Mucosa of descending colon (tissue), 3 donors: ENCODE data around the gene SLC22A5. TPM values are rescaled to one million over a fixed set of nuclear protein-coding genes. Genes with fewer than 3 reads are reported as not detected.
A peak's percentile ranks its signal among the peaks of the same experiment; 100 is the strongest.
"Not testable (repeated sequence)": the region's sequence is repeated elsewhere in the genome, so short reads cannot be mapped to it uniquely, and the experiment has no call there.

Experiments used
- ATAC-seq: fragments of 200-7000 bp; cut with Tn5 transposase; one replicate; pipeline ENCODE4 v1.9.1; 2020; ENCODE audit warnings: mild to moderate bottlenecking, moderate library complexity
- DNase-seq, 3 donors: peaks; one replicate each; pipeline ENCODE4 v3.0.0-alpha.2; 2020
- H3K36me3 ChIP-seq: fragments of 200-600 bp; one replicate; pipeline ENCODE4 v1.8.0; 2021; ENCODE audit warnings: low read depth, mild to moderate bottlenecking
- H3K4me1 ChIP-seq: fragments of 200-600 bp; one replicate; pipeline ENCODE4 v1.8.0; 2021; ENCODE audit warnings: low read depth, mild to moderate bottlenecking
- H3K4me3 ChIP-seq: fragments of 200-600 bp; one replicate; pipeline ENCODE4 v1.8.0; 2021; ENCODE audit warnings: mild to moderate bottlenecking
- H3K9me3 ChIP-seq: fragments of 200-600 bp; one replicate; pipeline ENCODE4 v1.8.0; 2021; ENCODE audit warnings: mild to moderate bottlenecking
- CTCF ChIP-seq: fragments of 200-600 bp; IDR thresholded peaks from one replicate; pipeline ENCODE4 v1.8.0; 2022; ENCODE audit warnings: antibody characterized with exemption, mild to moderate bottlenecking
- intact Hi-C, 2 donors: fragments of 100-400 bp; cut with DNase I in 1 of 2; cut with micrococcal nuclease in 1 of 2; formaldehyde crosslinking; loops; one replicate each; pipeline versions ENCODE4 v1.11.0 to v1.11.1; 2022; cut with DNase I, micrococcal nuclease
- total RNA-seq, 3 donors: library from RNA; stranded (reverse); fragmentation: NEBNext Ultra II Directional in 2 of 3; extraction: Animal tissue kit (Norgen Biotek cat#: 25700) in 2 of 3; gene quantifications; one replicate each; pipeline versions ENCODE4 v1.2.1 to v1.2.4, GENCODE V29; 2021 to 2023
- donor health status: DM: no; HTN: no; CAD: no; lungs with moderate emphysema.
- donor health status: DM: no; HTN: no; CAD: no.
- donor health status: DM: no; HTN: yes; CAD: no.

SLC22A5 gene
- total RNA-seq, 3 donors from 2014 or later = 27.9 to 95.4 (median 29.4) TPM

DNA sequence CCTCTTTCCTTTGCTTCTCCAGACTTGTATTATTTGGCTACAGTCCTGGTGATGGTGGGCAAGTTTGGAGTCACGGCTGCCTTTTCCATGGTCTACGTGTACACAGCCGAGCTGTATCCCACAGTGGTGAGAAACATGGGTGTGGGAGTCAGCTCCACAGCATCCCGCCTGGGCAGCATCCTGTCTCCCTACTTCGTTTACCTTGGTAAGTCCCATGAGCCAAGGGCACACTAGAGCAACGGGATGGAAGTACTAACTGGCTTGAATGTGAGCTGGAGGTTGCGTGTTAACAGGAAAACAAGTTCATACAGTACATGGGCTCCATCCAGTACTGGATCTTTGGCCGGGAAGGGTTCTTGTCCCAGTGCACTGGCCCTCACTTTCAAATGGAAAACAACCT, 22.9 kb downstream of the SLC22A5 start:
- no peak for TF ChIP-seq CTCF
- Histone ChIP-seq H3K4me1 (peaks cover 8% of the 10 kb centered on the region), H3K36me3 (no peaks in the 10 kb centered on the region), H3K4me3 (no peak overlapping the region), H3K9me3 (no peaks in the 10 kb centered on the region)
- intact Hi-C loops = no loop called here
- DNase-seq = no peak
- ATAC-seq = no peak

GRCh38 chr5:132392978-132393825, 23.7 kb downstream of the SLC22A5 start:
- intact Hi-C loops = no loop called here
- ATAC-seq (no peak), DNase-seq (no peak)
- H3K9me3 ChIP-seq = no peaks in the 10 kb centered on the region
- no peak overlapping the region for H3K4me3 ChIP-seq
- TF ChIP-seq CTCF = no peak
- no peaks in the 10 kb centered on the region for H3K4me1 ChIP-seq
- no peaks in the 10 kb centered on the region for H3K36me3 ChIP-seq

- Histone ChIP-seq H3K4me3 (no peak overlapping the region), H3K36me3 (no peaks in the 10 kb centered on the region), H3K9me3 (no peaks in the 10 kb centered on the region), H3K4me1 (no peaks in the 10 kb centered on the region)
- TF ChIP-seq CTCF = no peak
- ATAC-seq (peak; percentile 27), DNase-seq (no peak)
- intact Hi-C loops = no loop called here
Measured at GRCh38 chr5:132394667-132395259, 25.3 kb downstream of the SLC22A5 start.

DNA sequence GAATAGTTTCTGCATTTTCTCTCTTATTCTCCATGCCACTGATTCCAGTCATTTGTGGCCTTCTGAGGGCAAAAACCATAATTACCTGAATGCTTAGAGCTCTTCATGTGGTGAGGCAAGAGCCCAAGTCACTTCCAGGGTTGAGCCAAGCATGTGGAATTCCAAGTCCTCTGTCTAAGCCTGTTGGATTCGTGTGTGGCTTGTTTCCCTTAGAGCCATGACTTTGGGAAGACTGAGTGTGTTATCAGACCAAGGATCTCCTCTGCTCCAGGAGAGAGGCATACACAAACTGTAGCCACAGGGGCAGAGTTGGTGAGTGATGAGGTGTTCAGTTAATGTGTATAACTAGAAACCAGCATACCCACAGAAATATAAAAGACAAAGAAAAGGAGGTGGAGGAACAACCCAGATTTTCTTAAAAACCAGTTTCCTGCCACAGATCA, 27.1 kb downstream of the SLC22A5 start:
- no peak overlapping the region for H3K4me3 ChIP-seq
- no peak for DNase-seq
- H3K9me3 ChIP-seq = no peaks in the 10 kb centered on the region
- no peaks in the 10 kb centered on the region for H3K4me1 ChIP-seq
- ATAC-seq = no peak
- intact Hi-C loops = no loop called here
- no peaks in the 10 kb centered on the region for H3K36me3 ChIP-seq
- no peak for TF ChIP-seq CTCF

DNA sequence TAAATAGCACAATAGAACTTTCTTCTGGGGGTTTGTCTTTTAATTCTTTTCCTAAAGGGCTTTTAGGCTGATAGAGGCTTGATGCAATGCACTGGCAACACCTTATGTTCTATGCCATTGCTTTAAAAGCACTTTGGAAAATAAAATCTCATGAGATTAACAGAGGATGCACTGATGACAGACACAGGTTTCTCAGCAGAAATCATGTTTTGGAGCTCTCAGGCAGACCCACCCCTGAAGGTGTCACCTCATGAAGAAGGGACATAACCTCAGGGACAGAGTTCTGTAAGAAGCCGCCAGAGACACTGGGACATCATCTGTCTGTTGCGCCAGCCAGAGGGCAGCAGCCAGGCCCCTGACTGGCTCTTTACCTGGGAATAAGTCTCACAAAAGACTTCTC, 27.7 kb downstream of the SLC22A5 start:
- ATAC-seq (no peak), DNase-seq (no peak)
- H3K9me3 ChIP-seq = no peaks in the 10 kb centered on the region
- intact Hi-C loops = no loop called here
- H3K36me3 ChIP-seq = no peaks in the 10 kb centered on the region
- TF ChIP-seq CTCF = no peak
- no peak overlapping the region for H3K4me3 ChIP-seq
- no peaks in the 10 kb centered on the region for H3K4me1 ChIP-seq

- DNase-seq, ATAC-seq, intact Hi-C loops: not testable (repeated sequence)
Measured at GRCh38 chr5:132397936-132398675, 28.6 kb downstream of the SLC22A5 start.

DNA sequence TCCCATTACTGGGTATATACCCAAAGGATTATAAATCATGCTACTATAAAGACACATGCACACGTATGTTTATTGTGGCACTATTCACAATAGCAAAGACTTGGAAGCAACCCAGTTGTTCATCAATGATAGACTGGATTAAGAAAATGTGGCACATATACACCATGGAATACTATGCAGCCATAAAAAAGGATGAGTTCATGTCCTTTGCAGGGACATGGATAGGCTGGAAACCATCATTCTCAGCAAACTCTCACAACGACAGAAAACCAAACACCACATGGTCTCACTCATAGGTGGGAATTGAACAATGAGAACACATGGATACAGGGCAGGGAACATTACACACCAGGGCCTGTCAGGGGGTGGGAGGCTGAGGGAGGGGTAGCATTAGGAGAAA, 34.5 kb downstream of the SLC22A5 start:
- DNase-seq, H3K36me3 ChIP-seq, H3K4me1 ChIP-seq, H3K9me3 ChIP-seq, H3K4me3 ChIP-seq, ATAC-seq, intact Hi-C loops: not testable (repeated sequence)

More at GRCh38 chr5:132397936-132398675, 28.6 kb downstream of the SLC22A5 start:
- not testable (repeated sequence) for H3K4me3 ChIP-seq, H3K9me3 ChIP-seq, H3K4me1 ChIP-seq, H3K36me3 ChIP-seq
